OCI-LY7 (cell line): ENCODE measurements around the gene RHOU.

Source experiments
- CTCF ChIP-seq: fragments of 200-600 bp; sonication (generic); conservative IDR thresholded peaks from 2 replicates; pipeline ENCODE4 v1.5.1; 2014; ENCODE audit warnings: mild to moderate bottlenecking, antibody characterized with exemption, low read length, moderate library complexity, mixed read lengths
- EZH2phosphoT487 ChIP-seq: fragments of 200-600 bp; sonication (generic); IDR thresholded peaks from 2 replicates; pipeline ENCODE4 v1.6.1; 2018; ENCODE audit warnings: low read depth, borderline replicate concordance, mild to moderate bottlenecking, mixed run types, antibody characterized with exemption, low read length, moderate library complexity, mixed read lengths

- TF ChIP-seq CTCF (no peak), EZH2phosphoT487 (no peak)
Observed at GRCh38 chr1:228765168-228765946, 30.1 kb downstream of the RHOU start.
